ENCODE measurements around the gene DLG2. TPM values are rescaled to one million over a fixed set of nuclear protein-coding genes. Genes with fewer than 3 reads are reported as not detected.

Gene DLG2
- total RNA-seq, 3 donors from 2014 or later (not counting 1 experiment from before 2014, with no cell fraction given): 1.7 to 2.9 (median 2.2) TPM

- H3K27ac Mint-ChIP-seq: no peak overlapping the region
- H3K4me3 ChIP-seq (ENCODE audit: low read length): no peak overlapping the region
- H3K9me3 ChIP-seq (ENCODE audit: control insufficient read depth, insufficient read depth, low read length): peaks cover 38% of the 10 kb centered on the region
- H3K27me3 ChIP-seq (ENCODE audit: control insufficient read depth, insufficient read depth, low read length): no peaks in the 10 kb centered on the region
- ATAC-seq: no peak
- no peaks in the 10 kb centered on the region for H3K27me3 Mint-ChIP-seq (ENCODE audit: low read depth in 2 of 2)
- H3K36me3 Mint-ChIP-seq: no peaks in the 10 kb centered on the region
- DNase-seq: no peak
- H3K4me3 Mint-ChIP-seq: no peak overlapping the region
- 82% methylated on average over 2 of the region's 2 CpGs for WGBS (ENCODE audit: insufficient coverage)
- H3K4me1 Mint-ChIP-seq: no peaks in the 10 kb centered on the region
- no peaks in the 10 kb centered on the region for H3K4me1 ChIP-seq (ENCODE audit: control insufficient read depth, insufficient read depth, low read length)
- H3K36me3 ChIP-seq (ENCODE audit: control insufficient read depth, insufficient read depth, low read length): no peaks in the 10 kb centered on the region
- no peak for TF ChIP-seq CTCF (IDR thresholded peaks at IDR 0.05)
- H3K27ac ChIP-seq (ENCODE audit: low read length): no peak overlapping the region
- intact Hi-C loops (cut with micrococcal nuclease): no loop called here
- peaks cover 19 to 22% of the 10 kb centered on the region in 2 donors for H3K9me3 Mint-ChIP-seq
Measured at GRCh38 chr11:85485902-85486301, 141.2 kb downstream of the DLG2 start.

DNA sequence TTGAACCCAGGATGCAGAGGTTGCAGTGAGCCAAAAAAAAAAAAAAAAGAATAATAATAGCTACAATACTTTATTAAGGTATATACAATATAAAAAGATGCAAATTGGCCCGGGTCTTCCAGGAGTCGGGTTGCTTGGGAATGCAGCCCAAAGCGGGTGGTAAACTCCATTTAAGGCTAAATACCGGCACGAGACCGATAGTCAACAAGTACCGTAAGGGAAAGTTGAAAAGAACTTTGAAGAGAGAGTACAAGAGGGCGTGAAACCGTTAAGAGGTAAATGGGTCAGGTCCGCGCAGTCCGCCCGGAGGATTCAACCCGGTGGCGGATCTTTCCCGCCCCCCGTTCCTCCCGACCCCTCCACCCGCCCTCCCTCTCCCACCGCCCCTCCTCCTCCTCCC, 143.3 kb downstream of the DLG2 start:
- H3K27me3 ChIP-seq (ENCODE audit: control insufficient read depth, insufficient read depth, low read length): no peaks in the 10 kb centered on the region
- peaks cover 12 to 14% of the 10 kb centered on the region in 2 donors for H3K9me3 Mint-ChIP-seq

GRCh38 chr11:85481862-85482261, 145.3 kb downstream of the DLG2 start:
- Histone ChIP-seq H3K27ac (ENCODE audit: low read length) (no peak overlapping the region), H3K27me3 (ENCODE audit: control insufficient read depth, insufficient read depth, low read length) (no peaks in the 10 kb centered on the region), H3K4me3 (ENCODE audit: low read length) (no peak overlapping the region), H3K4me1 (ENCODE audit: control insufficient read depth, insufficient read depth, low read length) (no peaks in the 10 kb centered on the region), H3K9me3 (ENCODE audit: control insufficient read depth, insufficient read depth, low read length) (peaks cover 31% of the 10 kb centered on the region), H3K36me3 (ENCODE audit: control insufficient read depth, insufficient read depth, low read length) (no peaks in the 10 kb centered on the region)
- no peaks in the 10 kb centered on the region for H3K27me3 Mint-ChIP-seq (ENCODE audit: low read depth in 2 of 2)
- H3K9me3 Mint-ChIP-seq: peaks cover 5 to 8% of the 10 kb centered on the region in 2 donors
- DNase-seq (no peak), ATAC-seq (no peak)
- no peaks in the 10 kb centered on the region for H3K36me3 Mint-ChIP-seq
- no peak overlapping the region for H3K27ac Mint-ChIP-seq
- intact Hi-C loops (cut with micrococcal nuclease): no loop called here
- no peak for TF ChIP-seq CTCF (IDR thresholded peaks at IDR 0.05)
- H3K4me3 Mint-ChIP-seq: no peak overlapping the region
- WGBS (ENCODE audit: insufficient coverage): 93% methylated on average over 1 of the region's 1 CpG
- no peaks in the 10 kb centered on the region for H3K4me1 Mint-ChIP-seq

More for the DNA sequence above, 143.3 kb downstream of the DLG2 start:
- no peak overlapping the region for H3K4me3 Mint-ChIP-seq
- no peaks in the 10 kb centered on the region for H3K36me3 ChIP-seq (ENCODE audit: control insufficient read depth, insufficient read depth, low read length)
- no peak for TF ChIP-seq CTCF (IDR thresholded peaks at IDR 0.05)
- intact Hi-C loops (cut with micrococcal nuclease): no loop called here
- no peak overlapping the region for H3K4me3 ChIP-seq (ENCODE audit: low read length)
- no peaks in the 10 kb centered on the region for H3K4me1 ChIP-seq (ENCODE audit: control insufficient read depth, insufficient read depth, low read length)
- 96% methylated on average over 15 of the region's 20 CpGs for WGBS (ENCODE audit: insufficient coverage)
- H3K27ac ChIP-seq (ENCODE audit: low read length): no peak overlapping the region
- no peaks in the 10 kb centered on the region for H3K36me3 Mint-ChIP-seq
- H3K4me1 Mint-ChIP-seq: no peaks in the 10 kb centered on the region
- no peak for DNase-seq
- peaks cover 38% of the 10 kb centered on the region for H3K9me3 ChIP-seq (ENCODE audit: control insufficient read depth, insufficient read depth, low read length)
- ATAC-seq: no peak
- no peaks in the 10 kb centered on the region for H3K27me3 Mint-ChIP-seq (ENCODE audit: low read depth in 2 of 2)
- no peak overlapping the region for H3K27ac Mint-ChIP-seq
